ENCODE data around the gene ADAMTS12.

ADAMTS12 gene

GRCh38 chr5:33842456-33842855, 49.3 kb downstream of the ADAMTS12 start:
- no peak for DNase-seq

- DNase-seq = no peak
Measured at GRCh38 chr5:33841891-33842290, 49.9 kb downstream of the ADAMTS12 start.

GRCh38 chr5:33840927-33841547, 50.8 kb downstream of the ADAMTS12 start:
- no peak for DNase-seq

GRCh38 chr5:33837301-33837700, 54.5 kb downstream of the ADAMTS12 start:
- DNase-seq = no peak

- no peak for DNase-seq
Measured at GRCh38 chr5:33834334-33834733, 57.5 kb downstream of the ADAMTS12 start.

GRCh38 chr5:33833237-33833575, 58.6 kb downstream of the ADAMTS12 start:
- DNase-seq = no peak

GRCh38 chr5:33832404-33833236, 59.2 kb downstream of the ADAMTS12 start:
- no peak for DNase-seq

- DNase-seq = no peak
Measured at GRCh38 chr5:33831041-33831440, 60.7 kb downstream of the ADAMTS12 start.

- DNase-seq = no peak
Measured at GRCh38 chr5:33829430-33829829, 62.4 kb downstream of the ADAMTS12 start.

- no peak for DNase-seq
Measured at GRCh38 chr5:33828626-33829308, 63.0 kb downstream of the ADAMTS12 start.

GRCh38 chr5:33827885-33828284, 63.9 kb downstream of the ADAMTS12 start:
- no peak for DNase-seq

- no peak for DNase-seq
Measured at GRCh38 chr5:33827018-33827707, 64.6 kb downstream of the ADAMTS12 start.

- DNase-seq = no peak
Measured at GRCh38 chr5:33824516-33825195, 67.1 kb downstream of the ADAMTS12 start.

GRCh38 chr5:33817301-33817700, 74.5 kb downstream of the ADAMTS12 start:
- no peak for DNase-seq

- DNase-seq = no peak
Measured at GRCh38 chr5:33816791-33817190, 75.0 kb downstream of the ADAMTS12 start.

GRCh38 chr5:33812746-33813145, 79.0 kb downstream of the ADAMTS12 start:
- no peak for DNase-seq

GRCh38 chr5:33810491-33811120, 81.2 kb downstream of the ADAMTS12 start:
- no peak for DNase-seq

- no peak for DNase-seq
Measured at GRCh38 chr5:33809936-33810335, 81.9 kb downstream of the ADAMTS12 start.

GRCh38 chr5:33808699-33809098, 83.1 kb downstream of the ADAMTS12 start:
- DNase-seq = no peak

- DNase-seq = no peak
Measured at GRCh38 chr5:33807771-33808170, 84.0 kb downstream of the ADAMTS12 start.

- DNase-seq = no peak
Measured at GRCh38 chr5:33806738-33807442, 84.9 kb downstream of the ADAMTS12 start.

GRCh38 chr5:33801292-33801691, 90.5 kb downstream of the ADAMTS12 start:
- DNase-seq = no peak

All from activated effector memory CD4-positive, alpha-beta T cell treated with Interleukin-2 at 50 U/mL for 16 hours (primary cell).